GM19395 (cell line): Measurements from ENCODE around the gene ZWILCH.
"Not testable (repeated sequence)": the region's sequence is repeated elsewhere in the genome, so short reads cannot be mapped to it uniquely, and the experiment has no call there.

Experiments
- ATAC-seq: cut with Tn5 transposase; IDR thresholded peaks from one replicate; pipeline ENCODE4 v1.9.1; 2021; ENCODE audit warnings: mild to moderate bottlenecking, moderate library complexity; ENCODE audit not compliant: unreplicated experiment

ZWILCH gene

GRCh38 chr15:66504563-66505429, at the start of gene ZWILCH, which contains the start of gene RPL4:
TSS of gene ZWILCH (plus strand) at chr15:66505326. CDS start at chr15:66505339, 13 bp downstream.
TSS of gene RPL4 (minus strand) at chr15:66504855. CDS start at chr15:66504790, 65 bp downstream.
- peak; percentile 79 for ATAC-seq

GRCh38 chr15:66456211-66456610, 48.9 kb upstream of the ZWILCH start:
- no peak for ATAC-seq

DNA sequence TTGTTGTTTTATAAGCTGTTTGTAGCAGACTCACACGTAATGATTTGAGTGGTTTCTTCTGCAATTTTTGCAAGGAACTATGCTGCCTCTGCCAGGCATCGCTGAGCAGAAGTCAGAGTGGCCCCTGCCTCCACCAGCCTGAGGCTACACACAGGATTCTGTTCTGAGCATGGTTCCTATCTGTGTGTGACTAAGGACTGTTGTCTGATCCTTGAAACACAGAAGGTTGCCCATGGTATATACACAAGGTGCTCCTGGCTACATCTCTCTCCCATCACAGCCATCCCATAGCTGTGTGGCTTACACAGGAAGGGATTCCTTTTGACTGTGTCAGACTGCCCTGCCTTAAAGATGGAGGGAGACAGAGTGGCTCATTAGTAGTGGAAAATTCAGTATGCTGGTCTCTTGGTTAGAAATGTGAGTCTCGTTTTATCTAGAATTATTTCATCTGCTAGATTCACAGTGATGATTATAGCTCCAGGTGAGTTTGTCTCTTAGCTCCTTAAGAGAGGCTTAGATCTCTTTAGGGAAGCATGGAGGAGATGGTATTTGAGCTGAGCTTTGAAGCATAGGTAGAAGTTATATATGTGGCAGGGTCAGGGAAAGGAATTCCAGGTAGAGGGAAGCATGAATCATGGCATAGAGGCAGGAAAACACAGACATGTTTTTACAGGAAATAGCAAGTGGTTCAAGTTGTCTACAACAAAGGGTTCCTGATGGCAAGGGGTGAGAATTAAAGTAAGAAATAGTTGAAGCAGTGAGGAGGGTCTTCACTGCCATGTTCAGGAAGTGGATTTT, 45.1 kb upstream of the ZWILCH start:
- ATAC-seq: no peak

- ATAC-seq: not testable (repeated sequence)
These were observed 43.8 kb upstream of the ZWILCH start for GRCh38 chr15:66461294-66461693.

DNA sequence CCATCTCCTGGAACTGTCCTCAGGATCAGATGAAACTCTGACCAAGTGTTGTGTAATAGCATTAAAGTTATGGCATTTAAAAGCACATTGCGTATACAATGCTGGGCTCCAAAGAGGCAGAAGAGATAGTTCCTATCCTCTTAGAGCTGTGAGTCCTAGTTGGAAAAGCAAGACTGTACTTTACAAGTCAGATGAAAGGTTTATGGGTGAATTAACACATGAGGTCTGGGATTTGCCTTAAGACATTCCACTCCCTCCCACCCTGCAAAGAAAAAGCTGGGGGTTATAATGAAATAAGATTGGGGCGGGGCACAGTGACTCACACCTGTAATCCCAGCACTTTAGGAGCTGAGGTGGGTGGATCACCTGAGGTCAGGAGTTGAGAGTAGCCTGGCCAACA, 43.2 kb upstream of the ZWILCH start:
- ATAC-seq: no peak

- ATAC-seq: no peak
These were observed 42.5 kb upstream of the ZWILCH start for GRCh38 chr15:66462627-66463026.

DNA sequence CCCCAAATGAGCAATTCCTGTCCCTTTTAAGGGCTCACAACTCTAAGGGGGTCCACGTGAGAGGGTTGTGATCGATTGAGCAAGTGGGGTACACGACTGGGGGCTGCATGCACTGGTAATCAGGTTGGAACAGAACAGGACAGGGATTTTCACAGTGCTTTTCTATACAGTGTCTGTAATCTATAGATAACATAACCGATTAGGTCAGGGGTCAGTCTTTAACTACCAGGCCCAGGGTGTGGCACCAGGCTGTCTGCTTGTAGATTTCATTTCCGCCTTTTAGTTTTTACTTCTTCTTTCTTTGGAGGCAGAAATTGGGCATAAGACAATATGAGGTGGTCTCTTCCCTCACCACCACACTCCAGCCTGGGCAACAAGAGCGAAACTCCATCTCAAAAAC, 39.8 kb upstream of the ZWILCH start:
- not testable (repeated sequence) for ATAC-seq

GRCh38 chr15:66467162-66468040, 37.7 kb upstream of the ZWILCH start:
- ATAC-seq: not testable (repeated sequence)

GRCh38 chr15:66470825-66471224, 34.3 kb upstream of the ZWILCH start:
- not testable (repeated sequence) for ATAC-seq

- peak; percentile 91 for ATAC-seq
These were observed 32.7 kb upstream of the ZWILCH start for GRCh38 chr15:66472176-66472999.

- ATAC-seq: no peak
These were observed 31.0 kb upstream of the ZWILCH start for GRCh38 chr15:66474135-66474534.

DNA sequence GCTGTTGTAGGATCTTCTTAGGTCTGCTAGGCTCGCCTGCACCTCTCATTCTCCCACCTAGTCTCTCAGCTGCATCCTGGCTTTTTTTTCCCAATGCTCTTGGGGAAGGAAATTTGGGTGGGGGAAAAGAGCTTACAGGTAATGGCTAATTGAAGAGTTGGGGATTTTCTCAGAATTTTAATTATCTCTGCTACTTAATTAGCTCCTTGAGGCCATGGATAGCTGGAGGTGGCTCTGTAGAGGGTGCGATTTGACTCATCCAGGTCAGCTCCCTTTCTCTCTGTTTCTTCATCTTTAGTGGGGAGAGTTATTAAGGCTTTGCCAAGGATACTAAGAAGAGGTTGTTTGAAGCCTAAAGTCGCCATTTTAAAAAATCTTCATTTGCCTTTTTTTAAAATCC, 30.2 kb upstream of the ZWILCH start:
- ATAC-seq: no peak

DNA sequence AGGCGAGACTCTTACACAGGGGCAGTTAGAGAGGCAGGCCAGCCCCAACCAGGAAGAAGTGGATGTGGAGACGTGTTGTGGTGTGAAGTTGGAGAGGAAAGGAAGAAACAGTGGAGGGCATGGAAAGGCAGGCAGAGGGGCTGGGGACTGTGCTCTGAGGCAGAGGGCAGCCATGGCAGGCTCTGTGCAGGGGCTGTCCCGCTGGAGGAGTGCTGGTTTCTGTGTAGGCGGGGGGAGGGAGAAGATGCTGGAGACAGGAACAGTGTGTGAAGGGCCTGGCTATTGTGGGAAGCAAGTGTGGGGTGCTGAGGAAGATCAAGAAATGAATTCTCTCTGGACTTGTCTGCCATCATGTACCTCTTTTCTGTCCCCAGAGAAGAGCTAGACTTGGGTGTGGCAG, 28.6 kb upstream of the ZWILCH start:
- ATAC-seq: no peak

GRCh38 chr15:66477011-66477410, 28.1 kb upstream of the ZWILCH start:
- ATAC-seq: no peak

- ATAC-seq: no peak
These were observed 24.9 kb upstream of the ZWILCH start for GRCh38 chr15:66480267-66480666.

GRCh38 chr15:66481107-66481856, 23.8 kb upstream of the ZWILCH start:
- ATAC-seq: no peak

DNA sequence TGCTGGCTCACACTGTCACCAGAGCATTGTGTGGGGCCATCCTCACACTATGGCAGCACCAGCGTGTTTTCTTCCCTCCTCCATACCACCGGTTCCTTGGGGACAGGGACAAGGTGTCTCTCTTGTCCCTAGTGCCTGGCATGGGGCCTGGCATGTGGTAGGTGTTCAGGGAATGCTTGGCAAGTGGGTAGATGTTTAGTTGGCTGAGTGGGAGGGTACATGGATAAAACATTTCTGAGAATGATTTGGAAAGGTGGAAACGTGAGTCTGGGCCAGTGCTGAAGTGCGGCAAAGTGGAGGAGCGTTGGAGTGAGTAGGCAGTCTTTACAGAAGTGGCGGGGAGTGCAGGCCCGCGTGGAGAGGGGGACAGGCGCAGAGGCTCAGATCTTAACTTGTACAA, 22.6 kb upstream of the ZWILCH start:
- no peak for ATAC-seq

- ATAC-seq: no peak
These were observed 22.0 kb upstream of the ZWILCH start for GRCh38 chr15:66483131-66483566.

DNA sequence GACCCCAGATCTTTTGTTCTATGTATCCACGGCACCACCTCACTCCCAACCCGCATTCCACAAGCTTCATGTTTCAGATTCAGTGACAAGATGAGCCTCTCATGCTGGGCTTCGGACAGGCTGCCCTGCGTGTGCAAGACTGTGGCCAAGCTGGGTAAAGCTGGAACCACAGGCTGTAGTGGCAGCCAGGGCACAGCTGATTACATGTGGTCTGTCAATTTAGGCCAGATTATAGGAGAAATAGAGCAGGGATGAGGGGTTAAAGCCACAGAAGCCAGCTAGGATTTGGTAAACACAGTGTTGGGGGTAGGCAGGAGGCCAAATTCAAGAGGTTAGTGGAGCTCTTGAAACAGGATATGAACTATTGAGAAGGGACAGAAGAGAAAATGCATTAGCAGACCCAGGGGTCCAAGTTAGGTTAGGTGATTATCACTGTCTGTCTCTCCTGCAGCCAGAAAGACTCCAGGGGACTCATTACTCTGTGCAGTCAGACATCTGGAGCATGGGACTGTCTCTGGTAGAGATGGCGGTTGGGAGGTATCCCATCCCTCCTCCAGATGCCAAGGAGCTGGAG, 20.5 kb upstream of the ZWILCH start:
- no peak for ATAC-seq
